ENCODE data around the gene PIEZO2.

Gene PIEZO2

DNA sequence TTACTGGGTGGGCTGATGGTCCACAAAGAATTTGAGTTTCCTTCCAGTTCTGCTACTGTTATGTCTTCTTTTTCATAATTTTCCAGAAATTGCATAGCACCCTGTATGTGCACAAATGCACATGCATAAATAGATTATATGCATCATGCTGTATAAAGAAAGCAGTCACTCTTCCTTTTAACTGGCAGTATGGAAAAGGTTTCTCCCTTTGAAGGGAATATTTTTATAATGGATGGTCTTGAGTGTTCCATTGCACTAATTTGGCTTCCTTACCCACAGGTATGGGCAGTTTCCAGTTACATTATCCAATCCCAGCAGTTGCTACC, 469.1 kb downstream of the PIEZO2 start:
- H3K27ac ChIP-seq (ENCODE audit: extremely low read depth, low read depth, low read length), result no peak overlapping the region
- no peaks in the 10 kb centered on the region for H3K36me3 ChIP-seq (ENCODE audit: control insufficient read depth in 2 of 2, insufficient read depth in 1 of 2, low read length in 2 of 2)
- CTCF ChIA-PET, result interaction anchor here (0.7 kb wide), 1 partner anchor 119 kb away, joined by 4 read pairs; no protein-coding TSS in a partner anchor
- POLR2A ChIA-PET, result no interaction called here
- TF ChIP-seq IKZF3 (tag by site-specific recombination; IDR thresholded peaks at IDR 0.05) (no peak), ZNF701 (tag by site-specific recombination; IDR thresholded peaks at IDR 0.05) (no peak), ZFP3 (tag by site-specific recombination; IDR thresholded peaks at IDR 0.05; ENCODE audit: low read depth) (no peak), ZSCAN16 (tag by site-specific recombination; IDR thresholded peaks at IDR 0.05) (no peak), MZF1 (tag by site-specific recombination; IDR thresholded peaks at IDR 0.05; ENCODE audit: borderline replicate concordance) (no peak), ZNF214 (tag by site-specific recombination; IDR thresholded peaks at IDR 0.05; ENCODE audit: borderline replicate concordance) (no peak), ZNF830 (tag by site-specific recombination; IDR thresholded peaks at IDR 0.05; ENCODE audit: low read depth) (no peak), ZNF16 (tag by site-specific recombination; IDR thresholded peaks at IDR 0.05; ENCODE audit: low read depth) (no peak)
- TF ChIP-seq, protein P1, sequence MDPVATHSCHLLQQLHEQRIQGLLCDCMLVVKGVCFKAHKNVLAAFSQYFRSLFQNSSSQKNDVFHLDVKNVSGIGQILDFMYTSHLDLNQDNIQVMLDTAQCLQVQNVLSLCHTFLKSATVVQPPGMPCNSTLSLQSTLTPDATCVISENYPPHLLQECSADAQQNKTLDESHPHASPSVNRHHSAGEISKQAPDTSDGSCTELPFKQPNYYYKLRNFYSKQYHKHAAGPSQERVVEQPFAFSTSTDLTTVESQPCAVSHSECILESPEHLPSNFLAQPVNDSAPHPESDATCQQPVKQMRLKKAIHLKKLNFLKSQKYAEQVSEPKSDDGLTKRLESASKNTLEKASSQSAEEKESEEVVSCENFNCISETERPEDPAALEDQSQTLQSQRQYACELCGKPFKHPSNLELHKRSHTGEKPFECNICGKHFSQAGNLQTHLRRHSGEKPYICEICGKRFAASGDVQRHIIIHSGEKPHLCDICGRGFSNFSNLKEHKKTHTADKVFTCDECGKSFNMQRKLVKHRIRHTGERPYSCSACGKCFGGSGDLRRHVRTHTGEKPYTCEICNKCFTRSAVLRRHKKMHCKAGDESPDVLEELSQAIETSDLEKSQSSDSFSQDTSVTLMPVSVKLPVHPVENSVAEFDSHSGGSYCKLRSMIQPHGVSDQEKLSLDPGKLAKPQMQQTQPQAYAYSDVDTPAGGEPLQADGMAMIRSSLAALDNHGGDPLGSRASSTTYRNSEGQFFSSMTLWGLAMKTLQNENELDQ (tag by site-specific recombination; IDR thresholded peaks at IDR 0.05; ENCODE audit: low read depth), result no peak
- TF ChIP-seq, protein P2, sequence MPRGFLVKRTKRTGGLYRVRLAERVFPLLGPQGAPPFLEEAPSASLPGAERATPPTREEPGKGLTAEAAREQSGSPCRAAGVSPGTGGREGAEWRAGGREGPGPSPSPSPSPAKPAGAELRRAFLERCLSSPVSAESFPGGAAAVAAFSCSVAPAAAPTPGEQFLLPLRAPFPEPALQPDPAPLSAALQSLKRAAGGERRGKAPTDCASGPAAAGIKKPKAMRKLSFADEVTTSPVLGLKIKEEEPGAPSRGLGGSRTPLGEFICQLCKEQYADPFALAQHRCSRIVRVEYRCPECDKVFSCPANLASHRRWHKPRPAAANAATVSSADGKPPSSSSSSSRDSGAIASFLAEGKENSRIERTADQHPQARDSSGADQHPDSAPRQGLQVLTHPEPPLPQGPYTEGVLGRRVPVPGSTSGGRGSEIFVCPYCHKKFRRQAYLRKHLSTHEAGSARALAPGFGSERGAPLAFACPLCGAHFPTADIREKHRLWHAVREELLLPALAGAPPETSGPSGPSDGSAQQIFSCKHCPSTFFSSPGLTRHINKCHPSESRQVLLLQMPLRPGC (tag by site-specific recombination; IDR thresholded peaks at IDR 0.05), result no peak
- H3K9me3 ChIP-seq (ENCODE audit: control insufficient read depth, insufficient read depth, low read depth, low read length), result no peaks in the 10 kb centered on the region
- H3K4me1 ChIP-seq (ENCODE audit: control insufficient read depth, insufficient read depth, low read length), result no peaks in the 10 kb centered on the region
- H3K4me3 ChIP-seq (ENCODE audit: low read depth, low read length), result no peak overlapping the region

DNA sequence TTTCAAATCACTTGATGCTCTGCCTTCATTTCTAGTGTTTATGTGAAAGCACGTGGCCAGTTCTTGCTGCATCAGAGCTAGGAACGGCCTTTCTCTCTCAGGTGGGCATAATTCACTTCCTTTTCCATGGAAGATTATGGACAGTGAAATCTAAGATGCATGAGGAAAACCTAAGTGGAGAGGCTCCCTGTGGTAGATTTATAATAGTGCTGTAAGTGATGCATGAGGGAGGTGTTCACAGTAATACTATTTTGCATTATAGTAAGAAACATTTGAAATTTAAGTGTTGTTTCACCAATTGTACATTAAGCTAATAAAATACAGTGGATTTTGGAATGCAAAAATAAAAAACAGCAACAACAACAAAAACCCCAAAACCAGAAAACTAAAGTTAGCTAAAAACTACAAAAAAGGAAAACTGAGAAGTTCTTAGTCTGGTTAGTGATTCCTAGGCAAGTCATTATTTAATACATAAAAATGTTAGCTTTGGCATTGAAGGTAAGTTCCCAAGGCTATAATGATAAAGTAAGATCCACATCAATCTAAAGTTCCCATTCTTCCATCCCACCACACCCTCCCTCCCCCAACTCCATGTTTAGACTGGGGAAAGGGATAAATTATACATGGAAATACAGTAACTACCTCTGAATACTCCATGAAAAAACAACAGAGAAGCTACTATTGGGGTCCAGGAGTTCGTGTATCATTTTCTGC, 469.7 kb downstream of the PIEZO2 start:
- H3K4me1 ChIP-seq (ENCODE audit: control insufficient read depth, insufficient read depth, low read length), result no peaks in the 10 kb centered on the region
- POLR2A ChIA-PET, result no interaction called here
- no peak overlapping the region for H3K4me3 ChIP-seq (ENCODE audit: low read depth, low read length)
- H3K9me3 ChIP-seq (ENCODE audit: control insufficient read depth, insufficient read depth, low read depth, low read length), result no peaks in the 10 kb centered on the region
- CTCF ChIA-PET, result interaction anchor here (0.7 kb wide), 1 partner anchor 119 kb away, joined by 4 read pairs; no protein-coding TSS in a partner anchor
- no peak overlapping the region for H3K27ac ChIP-seq (ENCODE audit: extremely low read depth, low read depth, low read length)
- no peaks in the 10 kb centered on the region for H3K36me3 ChIP-seq (ENCODE audit: control insufficient read depth in 2 of 2, insufficient read depth in 1 of 2, low read length in 2 of 2)
- no peak for TF ChIP-seq ZNF664 (tag by site-specific recombination; IDR thresholded peaks at IDR 0.05)
- no peak for TF ChIP-seq ZNF121 (tag by site-specific recombination; IDR thresholded peaks at IDR 0.05)
- no peak for TF ChIP-seq ZFP3 (tag by site-specific recombination; IDR thresholded peaks at IDR 0.05; ENCODE audit: low read depth)
- no peak for TF ChIP-seq SP3 (tag by site-specific recombination; IDR thresholded peaks at IDR 0.05)
- no peak for TF ChIP-seq KLF16 (tag by site-specific recombination; IDR thresholded peaks at IDR 0.05)
- TF ChIP-seq ZNF529 (tag by site-specific recombination; IDR thresholded peaks at IDR 0.05; ENCODE audit: insufficient replicate concordance), result no peak
- TF ChIP-seq ZNF530 (tag by site-specific recombination; IDR thresholded peaks at IDR 0.05; ENCODE audit: low read depth), result no peak
- no peak for TF ChIP-seq ZNF777 (tag by site-specific recombination; IDR thresholded peaks at IDR 0.05; ENCODE audit: borderline replicate concordance)
- no peak for TF ChIP-seq ZNF426 (tag by site-specific recombination; IDR thresholded peaks at IDR 0.05)
- TF ChIP-seq ZNF24 (tag by site-specific recombination; IDR thresholded peaks at IDR 0.05), result no peak
- TF ChIP-seq SALL2 (tag by site-specific recombination; IDR thresholded peaks at IDR 0.05; ENCODE audit: borderline replicate concordance), result no peak
- no peak for TF ChIP-seq ZNF48 (tag by site-specific recombination; IDR thresholded peaks at IDR 0.05)
- TF ChIP-seq ZNF510 (tag by site-specific recombination; IDR thresholded peaks at IDR 0.05; ENCODE audit: insufficient replicate concordance), result no peak
- TF ChIP-seq TCF7L2 (IDR thresholded peaks at IDR 0.05; ENCODE audit: borderline replicate concordance, low read depth, low read length), result no peak
